ENCODE results near the gene AAGAB.

DNA sequence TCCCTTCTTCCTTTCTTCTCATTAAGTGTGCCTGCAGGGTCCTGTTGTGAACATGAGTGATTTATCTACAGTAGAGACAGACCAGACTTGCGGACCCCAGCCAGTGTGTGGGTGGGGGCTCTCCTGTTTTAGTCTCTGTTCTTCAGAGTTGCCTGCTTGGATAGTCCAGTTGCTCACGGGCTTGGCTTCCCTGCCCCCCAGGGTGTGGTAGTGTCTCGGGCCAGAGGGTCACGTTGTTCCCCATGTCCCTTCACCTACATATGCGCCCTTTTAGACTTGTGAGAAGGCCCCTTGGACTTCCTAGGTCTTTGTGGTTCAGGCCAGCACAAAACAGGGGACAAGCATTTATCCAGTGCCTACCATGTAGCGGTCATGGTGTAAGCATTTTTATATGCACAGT is 85.8 kb downstream of the AAGAB start:
- TF ChIP-seq, protein P1, sequence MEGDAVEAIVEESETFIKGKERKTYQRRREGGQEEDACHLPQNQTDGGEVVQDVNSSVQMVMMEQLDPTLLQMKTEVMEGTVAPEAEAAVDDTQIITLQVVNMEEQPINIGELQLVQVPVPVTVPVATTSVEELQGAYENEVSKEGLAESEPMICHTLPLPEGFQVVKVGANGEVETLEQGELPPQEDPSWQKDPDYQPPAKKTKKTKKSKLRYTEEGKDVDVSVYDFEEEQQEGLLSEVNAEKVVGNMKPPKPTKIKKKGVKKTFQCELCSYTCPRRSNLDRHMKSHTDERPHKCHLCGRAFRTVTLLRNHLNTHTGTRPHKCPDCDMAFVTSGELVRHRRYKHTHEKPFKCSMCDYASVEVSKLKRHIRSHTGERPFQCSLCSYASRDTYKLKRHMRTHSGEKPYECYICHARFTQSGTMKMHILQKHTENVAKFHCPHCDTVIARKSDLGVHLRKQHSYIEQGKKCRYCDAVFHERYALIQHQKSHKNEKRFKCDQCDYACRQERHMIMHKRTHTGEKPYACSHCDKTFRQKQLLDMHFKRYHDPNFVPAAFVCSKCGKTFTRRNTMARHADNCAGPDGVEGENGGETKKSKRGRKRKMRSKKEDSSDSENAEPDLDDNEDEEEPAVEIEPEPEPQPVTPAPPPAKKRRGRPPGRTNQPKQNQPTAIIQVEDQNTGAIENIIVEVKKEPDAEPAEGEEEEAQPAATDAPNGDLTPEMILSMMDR (IDR thresholded peaks at IDR 0.05), result no peak
- no peak for TF ChIP-seq POLR2A (IDR thresholded peaks at IDR 0.05)
